H1 (cell line): Measurements from ENCODE around the gene MDFIC.

ENCODE experiments used
- CEBPB ChIP-seq: IDR thresholded peaks from 2 replicates; pipeline ENCODE4 v1.6.1; 2012; ENCODE audit warnings: low read depth, low read length
- CHD1 ChIP-seq: IDR thresholded peaks from 2 replicates; pipeline ENCODE4 v1.6.1; 2012; ENCODE audit warnings: low read depth, low read length, improper control_type of control experiment
- CTCF ChIP-seq, 3 experiments: IDR thresholded peaks; 1 replicate in 2 of 3; 2 replicates in 1 of 3; pipeline versions ENCODE4 v1.5.1 to v1.6.1; 2011; ENCODE audit warnings: low read length in 3 of 3, mild to moderate bottlenecking in 3 of 3, inconsistent platforms in 2 of 3, low read depth in 1 of 3, moderate library complexity in 1 of 3; ENCODE audit not compliant: insufficient read depth in 1 of 3; ENCODE audit errors: control extremely low read depth in 1 of 3
- EP300 ChIP-seq, 2 experiments: IDR thresholded peaks; 1 replicate in 1 of 2; 2 replicates in 1 of 2; pipeline ENCODE4 v1.6.1; 2011 to 2012; ENCODE audit warnings: low read depth in 2 of 2, low read length in 2 of 2, mild to moderate bottlenecking in 2 of 2, borderline replicate concordance in 1 of 2, inconsistent platforms in 1 of 2, moderate library complexity in 1 of 2
- FOSL1 ChIP-seq: IDR thresholded peaks from 2 replicates; pipeline ENCODE4 v1.6.1; 2011; ENCODE audit warnings: mild to moderate bottlenecking, low read depth, low read length, moderate library complexity; ENCODE audit not compliant: insufficient read depth
- GTF2F1 ChIP-seq: IDR thresholded peaks from 2 replicates; pipeline ENCODE4 v1.6.1; 2012; ENCODE audit warnings: low read depth, low read length, improper control_type of control experiment, borderline replicate concordance
- JUN ChIP-seq: IDR thresholded peaks from 2 replicates; pipeline ENCODE4 v1.6.1; 2011; ENCODE audit warnings: low read depth, mild to moderate bottlenecking, improper control_type of control experiment, low read length
- MAX ChIP-seq: IDR thresholded peaks from 2 replicates; pipeline ENCODE4 v1.6.1; 2012; ENCODE audit warnings: inconsistent platforms
- PHF8 ChIP-seq: fragments of 200-600 bp; sonication (generic); conservative IDR thresholded peaks from 2 replicates; pipeline ENCODE4 v1.7.1; 2012; ENCODE audit warnings: low read depth, mild to moderate bottlenecking, inconsistent platforms, low read length, moderate library complexity
- POLR2A ChIP-seq, 2 experiments: IDR thresholded peaks; 1 replicate in 1 of 2; 2 replicates in 1 of 2; pipeline ENCODE4 v1.6.1; 2011; ENCODE audit warnings: low read depth in 2 of 2, low read length in 2 of 2, mild to moderate bottlenecking in 2 of 2; ENCODE audit errors: control extremely low read depth in 1 of 2
- SIRT6 ChIP-seq: IDR thresholded peaks from one replicate; pipeline ENCODE4 v1.7.1; 2012; ENCODE audit warnings: low read length, inconsistent platforms
- SUZ12 ChIP-seq: fragments of 200-600 bp; sonication (generic); IDR thresholded peaks from 2 replicates; pipeline ENCODE4 v1.6.1; 2012; ENCODE audit warnings: mild to moderate bottlenecking, inconsistent platforms, low read length, moderate library complexity, mixed read lengths
- TEAD4 ChIP-seq: IDR thresholded peaks from 2 replicates; pipeline ENCODE4 v1.6.1; 2012; ENCODE audit warnings: low read depth, low read length, inconsistent platforms, mixed read lengths

GRCh38 chr7:114944745-114945625, 23.1 kb downstream of the MDFIC start:
- no peak for TF ChIP-seq TEAD4
- no peak for TF ChIP-seq FOSL1
- no peak for TF ChIP-seq PHF8
- TF ChIP-seq CTCF (IDR thresholded peaks at IDR 0.05; ENCODE audit: control extremely low read depth in 1 of 3, insufficient read depth in 1 of 3, low read depth in 1 of 3, low read length in 3 of 3) = no peak
- TF ChIP-seq SUZ12 = no peak
- TF ChIP-seq CEBPB = no peak
- no peak for TF ChIP-seq SIRT6
- no peak for TF ChIP-seq MAX
- TF ChIP-seq EP300 (IDR thresholded peaks at IDR 0.05; ENCODE audit: borderline replicate concordance in 1 of 2, low read depth in 2 of 2, low read length in 2 of 2) = no peak
- TF ChIP-seq JUN = no peak
- no peak for TF ChIP-seq POLR2A (IDR thresholded peaks at IDR 0.05; ENCODE audit: control extremely low read depth in 1 of 2, low read depth in 2 of 2, low read length in 2 of 2)
- TF ChIP-seq CHD1 = no peak
- no peak for TF ChIP-seq GTF2F1
